GM12878 (cell line): ENCODE measurements around the gene ARHGAP6.

Experiments used
- BRCA1 ChIP-seq: IDR thresholded peaks from 2 replicates; pipeline ENCODE4 v1.6.1; 2011; ENCODE audit warnings: low read depth, low read length, improper control_type of control experiment
- CBX5 ChIP-seq: sonication (generic); IDR thresholded peaks from 2 replicates; pipeline ENCODE4 v1.6.1; 2016; ENCODE audit warnings: low read depth, moderate library complexity, mild to moderate bottlenecking, inconsistent platforms
- EGR1 ChIP-seq, 2 experiments: IDR thresholded peaks; 1 replicate in 1 of 2; 2 replicates in 1 of 2; pipeline ENCODE4 v1.6.1; 2011 to 2012; ENCODE audit warnings: low read depth in 2 of 2, low read length in 2 of 2, borderline replicate concordance in 1 of 2, mild to moderate bottlenecking in 1 of 2, moderate library complexity in 1 of 2
- ESRRA ChIP-seq: IDR thresholded peaks from 2 replicates; pipeline ENCODE4 v1.6.1; 2012; ENCODE audit warnings: mild to moderate bottlenecking, low read length, improper control_type of control experiment
- GABPA ChIP-seq: IDR thresholded peaks from 2 replicates; pipeline ENCODE4 v1.6.1; 2014; ENCODE audit warnings: antibody characterized with exemption, low read depth, mild to moderate bottlenecking, inconsistent platforms
- HDAC2 ChIP-seq: fragments of 200-600 bp; sonication (generic); IDR thresholded peaks from 2 replicates; pipeline ENCODE4 v1.6.1; 2017
- JUND ChIP-seq: IDR thresholded peaks from 2 replicates; pipeline ENCODE4 v1.6.1; 2012; ENCODE audit warnings: low read depth, mild to moderate bottlenecking, low read length, improper control_type of control experiment, moderate library complexity
- MYB ChIP-seq: fragments of 150-350 bp; IDR thresholded peaks from 2 replicates; pipeline ENCODE4 v1.6.1; 2014; ENCODE audit warnings: mild to moderate bottlenecking, low read depth, low read length, borderline replicate concordance
- SIX5 ChIP-seq: IDR thresholded peaks from 2 replicates; pipeline ENCODE4 v1.6.1; 2011; ENCODE audit warnings: mild to moderate bottlenecking, low read depth, low read length, moderate library complexity; ENCODE audit not compliant: severe bottlenecking
- ZNF274 ChIP-seq: IDR thresholded peaks from one replicate; pipeline ENCODE4 v1.8.0; 2011; ENCODE audit not compliant: insufficient read length, insufficient read depth
- TF ChIP-seq, protein P1 (sequence below), 3 experiments: IDR thresholded peaks in 2 of 3; conservative IDR thresholded peaks in 1 of 3; 2 replicates each; pipeline ENCODE4 v1.5.1; 2011; ENCODE audit warnings: low read depth in 3 of 3, low read length in 3 of 3, mild to moderate bottlenecking in 3 of 3, control low read depth in 2 of 3, moderate library complexity in 2 of 3, inconsistent platforms in 1 of 3, mixed read lengths in 1 of 3; ENCODE audit not compliant: control insufficient read depth in 2 of 3, insufficient read depth in 1 of 3; ENCODE audit errors: extremely low read depth in 1 of 3
- TF ChIP-seq, protein P2 (sequence below): IDR thresholded peaks from 2 replicates; pipeline ENCODE4 v1.6.1; 2012; ENCODE audit warnings: low read depth, low read length, improper control_type of control experiment
- TF ChIP-seq, protein P3 (sequence below): IDR thresholded peaks from 2 replicates; pipeline ENCODE4 v1.6.1; 2011; ENCODE audit warnings: low read depth, mild to moderate bottlenecking, low read length, moderate library complexity, borderline replicate concordance; ENCODE audit errors: extremely low read depth

DNA sequence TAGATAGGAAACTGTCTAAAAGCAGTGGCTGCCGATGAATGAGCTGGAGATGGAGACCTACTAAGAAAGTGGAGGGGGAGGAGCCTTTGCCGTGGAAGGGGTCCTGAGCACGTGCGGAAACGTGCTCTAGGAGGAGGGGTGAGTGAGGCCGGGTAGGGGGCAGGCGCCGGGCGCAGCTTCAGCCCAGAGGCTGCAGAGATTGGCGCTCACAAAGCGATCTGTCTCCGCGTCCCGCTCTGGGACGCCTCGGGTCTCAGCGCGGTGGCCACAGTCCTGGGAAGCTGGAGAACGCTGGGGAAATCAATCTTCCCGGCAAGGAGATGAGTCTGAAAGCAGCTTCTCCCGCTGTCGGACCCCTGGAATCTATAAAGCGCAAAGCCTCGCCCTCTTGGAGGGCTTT, 444 bp upstream of the ARHGAP6 start:
- TF ChIP-seq, protein P1, sequence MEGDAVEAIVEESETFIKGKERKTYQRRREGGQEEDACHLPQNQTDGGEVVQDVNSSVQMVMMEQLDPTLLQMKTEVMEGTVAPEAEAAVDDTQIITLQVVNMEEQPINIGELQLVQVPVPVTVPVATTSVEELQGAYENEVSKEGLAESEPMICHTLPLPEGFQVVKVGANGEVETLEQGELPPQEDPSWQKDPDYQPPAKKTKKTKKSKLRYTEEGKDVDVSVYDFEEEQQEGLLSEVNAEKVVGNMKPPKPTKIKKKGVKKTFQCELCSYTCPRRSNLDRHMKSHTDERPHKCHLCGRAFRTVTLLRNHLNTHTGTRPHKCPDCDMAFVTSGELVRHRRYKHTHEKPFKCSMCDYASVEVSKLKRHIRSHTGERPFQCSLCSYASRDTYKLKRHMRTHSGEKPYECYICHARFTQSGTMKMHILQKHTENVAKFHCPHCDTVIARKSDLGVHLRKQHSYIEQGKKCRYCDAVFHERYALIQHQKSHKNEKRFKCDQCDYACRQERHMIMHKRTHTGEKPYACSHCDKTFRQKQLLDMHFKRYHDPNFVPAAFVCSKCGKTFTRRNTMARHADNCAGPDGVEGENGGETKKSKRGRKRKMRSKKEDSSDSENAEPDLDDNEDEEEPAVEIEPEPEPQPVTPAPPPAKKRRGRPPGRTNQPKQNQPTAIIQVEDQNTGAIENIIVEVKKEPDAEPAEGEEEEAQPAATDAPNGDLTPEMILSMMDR (IDR thresholded peaks at IDR 0.05 in 2 of 3, conservative IDR thresholded peaks at IDR 0.05 in 1 of 3; ENCODE audit: control insufficient read depth in 2 of 3, extremely low read depth in 1 of 3, insufficient read depth in 1 of 3, low read depth in 3 of 3, low read length in 3 of 3) = no peak
- no peak for TF ChIP-seq BRCA1
- TF ChIP-seq EGR1 (IDR thresholded peaks at IDR 0.05; ENCODE audit: borderline replicate concordance in 1 of 2, low read depth in 2 of 2, low read length in 2 of 2) = no peak
- TF ChIP-seq, protein P2, sequence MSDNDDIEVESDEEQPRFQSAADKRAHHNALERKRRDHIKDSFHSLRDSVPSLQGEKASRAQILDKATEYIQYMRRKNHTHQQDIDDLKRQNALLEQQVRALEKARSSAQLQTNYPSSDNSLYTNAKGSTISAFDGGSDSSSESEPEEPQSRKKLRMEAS = no peak
- no peak for TF ChIP-seq ZNF274
- no peak for TF ChIP-seq MYB
- no peak for TF ChIP-seq CBX5
- no peak for TF ChIP-seq HDAC2
- TF ChIP-seq, protein P3, sequence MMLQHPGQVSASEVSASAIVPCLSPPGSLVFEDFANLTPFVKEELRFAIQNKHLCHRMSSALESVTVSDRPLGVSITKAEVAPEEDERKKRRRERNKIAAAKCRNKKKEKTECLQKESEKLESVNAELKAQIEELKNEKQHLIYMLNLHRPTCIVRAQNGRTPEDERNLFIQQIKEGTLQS = no peak
- TF ChIP-seq GABPA = no peak
- no peak for TF ChIP-seq ESRRA
- TF ChIP-seq JUND = no peak
- no peak for TF ChIP-seq SIX5
